A673 (cell line): ENCODE measurements around the gene ATG7.

Experiments
- EZH2 ChIP-seq: fragments of 200-600 bp; sonication (generic); IDR thresholded peaks from 2 replicates; pipeline ENCODE4 v1.6.1; 2017; ENCODE audit warnings: borderline replicate concordance, low read depth, mild to moderate bottlenecking, mixed read lengths, antibody characterized with exemption, low read length; ENCODE audit not compliant: poor library complexity, severe bottlenecking
- TF ChIP-seq, protein P1 (sequence below): fragments of 300-800, 200-600 bp; sonication (generic); conservative IDR thresholded peaks from 2 replicates; pipeline ENCODE4 v1.5.1; 2017; ENCODE audit warnings: low read depth, mild to moderate bottlenecking, antibody characterized with exemption, low read length, moderate library complexity, mixed read lengths

DNA sequence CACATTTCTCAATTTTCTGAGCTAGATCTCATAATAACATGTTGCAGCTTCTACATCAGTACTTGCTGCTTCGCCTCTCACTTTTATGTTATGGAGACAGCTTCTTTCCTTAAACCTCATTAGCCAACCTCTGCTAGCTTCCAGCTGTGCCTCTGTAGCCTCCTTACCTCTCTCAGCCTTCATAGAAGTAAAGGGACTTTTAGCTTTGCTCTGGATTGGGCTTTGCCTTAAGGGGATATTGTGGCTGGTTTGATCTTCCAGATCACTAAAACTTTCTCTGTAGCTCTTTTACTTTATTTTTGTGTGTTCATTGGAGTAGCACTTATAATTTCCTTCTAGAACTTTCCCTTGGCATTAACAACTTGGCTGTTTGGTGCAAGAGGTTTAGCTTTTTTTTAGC lies 150.1 kb downstream of the ATG7 start:
- TF ChIP-seq, protein P1, sequence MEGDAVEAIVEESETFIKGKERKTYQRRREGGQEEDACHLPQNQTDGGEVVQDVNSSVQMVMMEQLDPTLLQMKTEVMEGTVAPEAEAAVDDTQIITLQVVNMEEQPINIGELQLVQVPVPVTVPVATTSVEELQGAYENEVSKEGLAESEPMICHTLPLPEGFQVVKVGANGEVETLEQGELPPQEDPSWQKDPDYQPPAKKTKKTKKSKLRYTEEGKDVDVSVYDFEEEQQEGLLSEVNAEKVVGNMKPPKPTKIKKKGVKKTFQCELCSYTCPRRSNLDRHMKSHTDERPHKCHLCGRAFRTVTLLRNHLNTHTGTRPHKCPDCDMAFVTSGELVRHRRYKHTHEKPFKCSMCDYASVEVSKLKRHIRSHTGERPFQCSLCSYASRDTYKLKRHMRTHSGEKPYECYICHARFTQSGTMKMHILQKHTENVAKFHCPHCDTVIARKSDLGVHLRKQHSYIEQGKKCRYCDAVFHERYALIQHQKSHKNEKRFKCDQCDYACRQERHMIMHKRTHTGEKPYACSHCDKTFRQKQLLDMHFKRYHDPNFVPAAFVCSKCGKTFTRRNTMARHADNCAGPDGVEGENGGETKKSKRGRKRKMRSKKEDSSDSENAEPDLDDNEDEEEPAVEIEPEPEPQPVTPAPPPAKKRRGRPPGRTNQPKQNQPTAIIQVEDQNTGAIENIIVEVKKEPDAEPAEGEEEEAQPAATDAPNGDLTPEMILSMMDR: no peak
- TF ChIP-seq EZH2: no peak
